K562 (cell line): ENCODE measurements around the gene CCDC85B. TPM values are rescaled to one million over a fixed set of nuclear protein-coding genes. Genes with fewer than 3 reads are reported as not detected.

Experiments
- AFF4 ChIP-seq: sonication (generic); formaldehyde crosslinking; IDR thresholded peaks from 2 replicates; pipeline ENCODE4 v1.8.0; 2023; ENCODE audit warnings: mild to moderate bottlenecking, missing genetic modification reagents
- DACH1 ChIP-seq: fragments of 450-650 bp; IDR thresholded peaks from 2 replicates; pipeline ENCODE4 v1.6.1; 2018; ENCODE audit not compliant: partially characterized antibody
- ETS1 ChIP-seq: conservative IDR thresholded peaks from 2 replicates; pipeline ENCODE4 v1.6.1; 2011; ENCODE audit warnings: low read depth, mild to moderate bottlenecking, low read length; ENCODE audit not compliant: control insufficient read depth
- FOXK1 ChIP-seq: sonication (generic); formaldehyde crosslinking; IDR thresholded peaks from 2 replicates; pipeline ENCODE4 v1.8.0; 2022; ENCODE audit warnings: missing genetic modification reagents, mild to moderate bottlenecking, borderline replicate concordance
- JUND ChIP-seq, 2 experiments: IDR thresholded peaks; 2 replicates in 1 of 2; 3 replicates in 1 of 2; pipeline ENCODE4 v1.6.1; 2011; ENCODE audit warnings: borderline replicate concordance in 2 of 2, low read depth in 2 of 2, low read length in 2 of 2, improper control_type of control experiment in 1 of 2, missing biosample characterization in 1 of 2, missing genetic modification characterization in 1 of 2, missing genetic modification reagents in 1 of 2
- KAT2B ChIP-seq: IDR thresholded peaks from one replicate; pipeline ENCODE4 v1.6.1; 2012; ENCODE audit warnings: low read depth, mild to moderate bottlenecking, control low read depth, inconsistent platforms, low read length, moderate library complexity
- KAT7 ChIP-seq: sonication (generic); formaldehyde crosslinking; IDR thresholded peaks from 2 replicates; pipeline ENCODE4 v1.8.0; 2022; ENCODE audit warnings: missing genetic modification reagents, mild to moderate bottlenecking, borderline replicate concordance
- MYC ChIP-seq, 2 experiments: fragments of 250-450 bp in 1 of 2; sonication (Bioruptor Pico) in 1 of 2; IDR thresholded peaks; 2 replicates each; pipeline versions ENCODE4 v1.5.1 to v1.6.1; 2012 to 2021; ENCODE audit warnings: low read depth in 2 of 2, borderline replicate concordance in 1 of 2, improper control_type of control experiment in 1 of 2, low read length in 1 of 2, mild to moderate bottlenecking in 1 of 2, moderate library complexity in 1 of 2
- PCBP1 ChIP-seq: fragments of 200-400 bp; formaldehyde crosslinking; IDR thresholded peaks from 2 replicates; pipeline ENCODE4 v1.6.1; 2018; ENCODE audit warnings: mild to moderate bottlenecking, low read depth, low read length; ENCODE audit not compliant: poor library complexity, severe bottlenecking
- PHTF2 ChIP-seq: fragments of 250-450 bp; sonication (Bioruptor Pico); IDR thresholded peaks from 2 replicates; pipeline ENCODE4 v1.5.0; 2021; ENCODE audit warnings: mild to moderate bottlenecking
- RFX1 ChIP-seq: fragments of 450-650 bp; IDR thresholded peaks from 2 replicates; pipeline ENCODE4 v1.6.1; 2016; ENCODE audit warnings: mild to moderate bottlenecking, moderate library complexity
- RFX7 ChIP-seq: fragments of 250-450 bp; sonication (Bioruptor Pico); IDR thresholded peaks from 2 replicates; pipeline ENCODE4 v1.5.1; 2021; ENCODE audit warnings: mild to moderate bottlenecking
- SMARCB1 ChIP-seq: IDR thresholded peaks from 2 replicates; pipeline ENCODE4 v1.6.1; 2011; ENCODE audit warnings: improper control_type of control experiment, low read depth; ENCODE audit not compliant: insufficient read length
- TAF15 ChIP-seq: fragments of 200-400 bp; formaldehyde crosslinking; IDR thresholded peaks from 2 replicates; pipeline ENCODE4 v1.6.1; 2017; ENCODE audit warnings: mild to moderate bottlenecking, low read depth, low read length, moderate library complexity
- TCFL5 ChIP-seq: fragments of 250-450 bp; sonication (Bioruptor Pico); conservative IDR thresholded peaks from 2 replicates; pipeline ENCODE4 v1.6.1; 2021; ENCODE audit warnings: mild to moderate bottlenecking, moderate library complexity, matching md5 sums
- ZBTB1 ChIP-seq: sonication (generic); formaldehyde crosslinking; IDR thresholded peaks from 2 replicates; pipeline ENCODE4 v1.8.1; 2023; ENCODE audit warnings: missing genetic modification reagents, low read depth, mild to moderate bottlenecking, borderline replicate concordance
- ZNF121 ChIP-seq: sonication (generic); formaldehyde crosslinking; conservative IDR thresholded peaks from 2 replicates; pipeline ENCODE4 v1.8.0; 2022; ENCODE audit warnings: missing genetic modification reagents
- ZNF24 ChIP-seq: fragments of 450-650 bp; IDR thresholded peaks from 2 replicates; pipeline ENCODE4 v1.6.1; 2016
- ZNF408 ChIP-seq: fragments of 250-450 bp; sonication (Bioruptor Pico); IDR thresholded peaks from 2 replicates; pipeline ENCODE4 v1.4.0; 2020; ENCODE audit warnings: low read depth, mild to moderate bottlenecking, moderate library complexity
- ZNF41 ChIP-seq: fragments of 250-450 bp; sonication (Bioruptor Pico); conservative IDR thresholded peaks from 2 replicates; pipeline ENCODE4 v1.4.0; 2020; ENCODE audit warnings: mild to moderate bottlenecking
- polyA plus RNA-seq, 8 experiments: library from polyadenylated mRNA; depleted of rRNA in 4 of 8; stranded (reverse) in 5 of 8; unstranded in 3 of 8; fragments of >200 nt; fragmentation: Nextera tagmentation in 2 of 8; fragmentation: Illumina TruSeq in 1 of 8; extraction: Ambion mirVana in 2 of 8; extraction: Trizol in 1 of 8; gene quantifications; 2 replicates each; pipeline versions ENCODE4 v1.2.1 to v1.2.3, GENCODE V29; 2011 to 2014; ENCODE audit warnings: inconsistent platforms in 1 of 8, missing spikeins in 1 of 8
- total RNA-seq, 7 experiments: library from RNA; depleted of rRNA in 6 of 7; stranded (reverse); fragments of >200 nt in 6 of 7; fragmentation: Illumina TruSeq in 2 of 7; extraction: Trizol in 2 of 7; gene quantifications; 2 replicates each; pipeline versions ENCODE4 v1.2.1 to v1.2.3, GENCODE V29; 2011 to 2021; ENCODE audit warnings: low replicate concordance in 1 of 7
- TF ChIP-seq, protein P1 (sequence below): fragments of 250-450 bp; sonication (Bioruptor Pico); IDR thresholded peaks from 2 replicates; pipeline ENCODE4 v1.6.1; 2021; ENCODE audit warnings: mild to moderate bottlenecking

The CCDC85B gene
- total and polyA plus RNA-seq, 9 of the 15 experiments (the other 6 are each of a cell fraction or from before 2014, with no cell fraction given): 0.14 to 138 (median 6.2) TPM

- TF ChIP-seq FOXK1 (CRISPR knock-in tag) (0 out of 2 replicates have a peak, but pooled peaks have one; percentile 44), ZNF408 (CRISPR knock-in tag) (no peak), KAT2B (no peak), RFX7 (CRISPR knock-in tag) (no peak), DACH1 (no peak), ZNF121 (CRISPR knock-in tag) (no peak; the same call in 1 of the 2 replicates), MYC (IDR thresholded peaks at IDR 0.05; ENCODE audit: low read depth, low read length) (no peak), MYC (CRISPR knock-in tag; IDR thresholded peaks at IDR 0.05; ENCODE audit: borderline replicate concordance, low read depth) (no peak), ZNF24 (no peak), RFX1 (no peak), SMARCB1 (no peak), AFF4 (CRISPR knock-in tag) (peak; percentile 47; the same call in 1 of the 2 replicates), TCFL5 (CRISPR knock-in tag) (no peak), PCBP1 (peak; percentile 28), PHTF2 (CRISPR knock-in tag) (no peak), TAF15 (no peak), ETS1 (peak; percentile 57), ZBTB1 (CRISPR knock-in tag) (peak; percentile 11; the same call in 1 of the 2 replicates), JUND (IDR thresholded peaks at IDR 0.05; ENCODE audit: borderline replicate concordance, low read depth, low read length) (no peak), JUND (tag; IDR thresholded peaks at IDR 0.05; ENCODE audit: borderline replicate concordance, low read depth, low read length) (no peak), ZNF41 (CRISPR knock-in tag) (no peak), KAT7 (CRISPR knock-in tag) (peak; percentile 73; the same call in 1 of the 2 replicates)
- TF ChIP-seq, protein P1, sequence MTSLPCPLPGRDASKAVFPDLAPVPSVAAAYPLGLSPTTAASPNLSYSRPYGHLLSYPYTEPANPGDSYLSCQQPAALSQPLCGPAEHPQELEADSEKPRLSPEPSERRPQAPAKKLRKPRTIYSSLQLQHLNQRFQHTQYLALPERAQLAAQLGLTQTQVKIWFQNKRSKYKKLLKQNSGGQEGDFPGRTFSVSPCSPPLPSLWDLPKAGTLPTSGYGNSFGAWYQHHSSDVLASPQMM (CRISPR knock-in tag): no peak
Observed at GRCh38 chr11:65918211-65919140, 28.0 kb downstream of the CCDC85B start, which contains the start of gene C11orf68 (continued).
